ENCODE results near the gene MED20.
A peak's percentile ranks its signal among the peaks of the same experiment; 100 is the strongest.

The MED20 gene

DNA sequence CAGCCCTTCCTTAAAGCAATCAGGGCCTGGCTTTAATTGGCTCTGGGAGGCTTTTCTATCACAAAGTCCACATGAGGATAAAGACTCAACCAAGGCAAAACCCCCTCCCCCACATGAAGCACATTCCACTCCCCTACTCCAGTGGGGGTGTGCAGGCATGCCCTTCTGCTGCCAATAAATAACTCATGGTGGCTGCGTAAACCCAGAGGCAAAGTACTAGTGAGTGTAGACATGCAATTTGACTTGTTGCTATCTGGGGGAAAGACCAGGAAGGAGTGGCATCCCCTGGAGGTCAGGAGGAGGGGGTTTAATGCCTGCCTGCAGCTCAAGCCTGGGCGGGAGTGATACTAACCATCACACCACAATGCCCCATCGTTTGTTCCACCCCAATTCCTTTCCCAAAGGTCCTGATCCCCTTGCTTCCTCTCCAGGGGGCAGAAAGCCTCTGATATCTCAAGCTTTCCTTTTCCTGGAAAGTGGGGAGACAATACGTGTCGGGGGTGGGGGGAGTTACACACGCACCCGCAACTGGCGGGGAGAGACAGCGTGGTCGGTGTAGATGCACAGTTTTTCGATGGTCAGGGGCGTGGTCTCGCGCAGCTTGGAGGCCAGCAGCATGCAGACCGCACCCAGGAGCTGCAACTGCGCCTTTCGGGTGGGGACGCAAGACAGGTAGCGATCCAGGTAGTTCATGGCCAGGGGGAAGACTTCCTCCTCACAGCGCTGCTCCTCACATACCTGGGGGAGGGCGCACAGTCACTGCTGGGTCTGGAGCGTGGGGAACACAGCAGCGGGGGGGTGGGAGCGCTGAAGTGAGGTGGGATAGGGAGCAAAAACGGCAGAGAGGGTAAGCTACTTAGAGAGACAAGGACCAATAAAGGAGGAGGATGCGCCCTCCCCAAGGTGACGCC lies 19.2 kb upstream of the MED20 start:
- Histone ChIP-seq H3K27me3 (ENCODE audit: control insufficient read depth, insufficient read depth, low read length) (no peaks in the 10 kb centered on the region), H3K9me3 (ENCODE audit: control insufficient read depth, insufficient read depth, low read length) (no peaks in the 10 kb centered on the region), H3K4me1 (ENCODE audit: control insufficient read depth, insufficient read depth, low read length) (peaks cover 14% of the 10 kb centered on the region), H3K36me3 (ENCODE audit: control insufficient read depth, insufficient read depth, low read length) (peaks cover 4% of the 10 kb centered on the region; the same call in 1 of the 2 replicates), H3K27ac (ENCODE audit: low read length) (no peak overlapping the region), H3K4me3 (ENCODE audit: low read length) (peak overlapping the region; percentile 71; the same call in 1 of the 2 replicates)
- no CpG with 5 or more reads among the region's 27 CpGs for WGBS (ENCODE audit: insufficient coverage, insufficient read length)
- DNase-seq (ENCODE audit: low read depth, low spot score): no peak

DNA sequence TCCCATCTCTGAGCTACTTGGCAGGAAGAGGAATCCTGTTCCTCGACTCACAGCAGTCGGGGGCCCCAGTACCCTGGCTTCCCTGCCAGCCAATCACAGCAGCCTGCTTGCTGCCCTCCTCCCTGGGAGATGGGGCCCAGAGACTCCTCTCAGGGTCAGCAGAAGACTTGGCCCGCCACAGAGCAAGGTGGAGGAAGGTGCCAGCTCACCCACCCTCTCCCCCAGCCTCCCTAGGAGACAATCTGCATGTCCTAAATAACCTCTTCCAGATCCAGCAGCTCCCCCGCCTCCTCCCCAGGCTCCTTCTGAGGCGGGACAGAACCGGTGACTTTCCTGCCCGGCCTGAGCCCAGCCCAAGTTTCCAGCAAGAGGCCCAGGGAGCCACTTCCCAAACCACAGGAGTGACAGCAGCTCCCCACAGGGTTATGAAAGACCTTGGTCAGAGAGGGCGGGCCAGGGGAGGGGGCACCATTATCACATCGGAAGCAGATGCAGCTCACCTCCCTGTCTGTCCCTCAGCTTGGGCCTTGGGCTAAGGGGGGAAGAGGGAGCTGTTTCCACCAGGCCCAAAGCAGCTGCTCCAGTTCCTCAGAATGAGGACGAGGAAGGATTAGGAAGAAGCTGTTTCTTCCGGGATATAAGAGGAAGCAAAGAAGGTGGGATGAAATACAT lies 18.4 kb upstream of the MED20 start:
- H3K36me3 ChIP-seq (ENCODE audit: control insufficient read depth, insufficient read depth, low read length): peaks cover 4% of the 10 kb centered on the region; the same call in 1 of the 2 replicates
- H3K27ac ChIP-seq (ENCODE audit: low read length): no peak overlapping the region
- WGBS (ENCODE audit: insufficient coverage, insufficient read length): no CpG with 5 or more reads among the region's 11 CpGs
- no peaks in the 10 kb centered on the region for H3K27me3 ChIP-seq (ENCODE audit: control insufficient read depth, insufficient read depth, low read length)
- H3K9me3 ChIP-seq (ENCODE audit: control insufficient read depth, insufficient read depth, low read length): no peaks in the 10 kb centered on the region
- DNase-seq (ENCODE audit: low read depth, low spot score): no peak
- H3K4me1 ChIP-seq (ENCODE audit: control insufficient read depth, insufficient read depth, low read length): peaks cover 14% of the 10 kb centered on the region
- no peak overlapping the region for H3K4me3 ChIP-seq (ENCODE audit: low read length)

DNA sequence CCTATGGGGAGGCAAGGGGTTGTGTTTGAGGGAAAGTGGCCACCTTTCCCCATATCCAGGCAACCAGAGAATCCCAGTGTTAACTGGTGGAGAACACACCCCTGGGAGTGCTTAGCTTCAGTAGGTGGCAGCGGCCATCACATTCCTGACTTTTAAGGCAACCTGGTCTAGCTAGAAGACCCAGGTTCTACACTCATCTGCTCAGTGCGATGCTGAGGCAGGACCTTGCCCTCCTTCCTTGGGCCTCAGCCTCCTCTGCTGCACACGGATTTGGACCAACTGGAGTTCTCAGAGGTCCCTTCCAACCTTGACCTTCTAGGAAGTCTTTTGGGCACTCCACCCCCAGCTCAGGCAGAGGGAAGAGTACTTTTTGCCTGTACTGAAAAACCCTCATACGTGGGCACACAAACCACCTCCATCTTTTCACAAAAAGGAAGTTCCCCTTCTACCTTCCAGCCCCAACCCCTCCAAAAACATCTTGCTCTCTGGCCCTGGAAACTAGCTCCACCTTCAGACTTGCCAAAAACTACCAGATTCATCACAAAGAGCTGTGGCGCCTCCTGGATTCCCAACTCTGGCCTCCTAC lies 17.7 kb upstream of the MED20 start:
- Histone ChIP-seq H3K4me1 (ENCODE audit: control insufficient read depth, insufficient read depth, low read length) (peaks cover 14% of the 10 kb centered on the region), H3K36me3 (ENCODE audit: control insufficient read depth, insufficient read depth, low read length) (peaks cover 4% of the 10 kb centered on the region; the same call in 1 of the 2 replicates), H3K27ac (ENCODE audit: low read length) (no peak overlapping the region), H3K9me3 (ENCODE audit: control insufficient read depth, insufficient read depth, low read length) (no peaks in the 10 kb centered on the region), H3K27me3 (ENCODE audit: control insufficient read depth, insufficient read depth, low read length) (no peaks in the 10 kb centered on the region), H3K4me3 (ENCODE audit: low read length) (no peak overlapping the region)
- DNase-seq (ENCODE audit: low read depth, low spot score): no peak
- no CpG with 5 or more reads among the region's 5 CpGs for WGBS (ENCODE audit: insufficient coverage, insufficient read length)

DNA sequence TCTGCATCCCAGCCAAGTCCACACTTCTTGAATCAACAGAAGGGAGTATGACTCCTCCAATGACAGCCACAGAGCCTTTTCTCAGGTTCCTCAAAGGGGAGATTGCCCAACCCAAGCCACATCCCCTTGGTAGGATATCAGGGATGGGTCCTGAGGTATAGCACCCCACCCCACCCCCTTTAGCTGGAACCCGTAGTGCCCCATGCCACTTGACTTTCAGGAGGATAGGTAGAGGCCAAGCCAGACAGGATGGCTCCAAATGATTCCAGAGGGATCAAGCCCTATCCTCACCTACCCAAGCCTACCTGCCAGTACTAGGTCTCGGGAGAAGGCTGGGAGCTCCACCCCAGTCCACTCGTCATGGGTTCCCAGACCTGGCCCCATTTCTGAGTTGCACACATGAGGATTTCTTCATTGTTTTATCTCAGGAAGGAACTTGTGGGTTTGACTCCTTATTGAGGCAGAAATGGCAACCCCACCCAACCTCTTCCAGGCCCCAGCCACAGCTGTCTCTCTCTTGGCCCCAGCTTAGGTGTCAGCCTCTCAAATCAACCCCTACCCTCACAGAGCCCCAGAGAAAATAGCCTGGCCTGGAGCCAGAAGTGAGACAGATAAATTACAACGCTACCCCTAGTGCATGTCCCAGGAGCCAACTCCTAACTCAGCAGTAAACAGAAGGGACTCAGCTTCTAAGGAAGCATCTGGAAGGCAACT lies 17.1 kb upstream of the MED20 start:
- no CpG with 5 or more reads among the region's 4 CpGs for WGBS (ENCODE audit: insufficient coverage, insufficient read length)
- Histone ChIP-seq H3K27me3 (ENCODE audit: control insufficient read depth, insufficient read depth, low read length) (no peaks in the 10 kb centered on the region), H3K4me3 (ENCODE audit: low read length) (no peak overlapping the region), H3K36me3 (ENCODE audit: control insufficient read depth, insufficient read depth, low read length) (peaks cover 6% of the 10 kb centered on the region), H3K27ac (ENCODE audit: low read length) (no peak overlapping the region), H3K4me1 (ENCODE audit: control insufficient read depth, insufficient read depth, low read length) (peaks cover 14% of the 10 kb centered on the region), H3K9me3 (ENCODE audit: control insufficient read depth, insufficient read depth, low read length) (no peaks in the 10 kb centered on the region)
- DNase-seq (ENCODE audit: low read depth, low spot score): no peak

DNA sequence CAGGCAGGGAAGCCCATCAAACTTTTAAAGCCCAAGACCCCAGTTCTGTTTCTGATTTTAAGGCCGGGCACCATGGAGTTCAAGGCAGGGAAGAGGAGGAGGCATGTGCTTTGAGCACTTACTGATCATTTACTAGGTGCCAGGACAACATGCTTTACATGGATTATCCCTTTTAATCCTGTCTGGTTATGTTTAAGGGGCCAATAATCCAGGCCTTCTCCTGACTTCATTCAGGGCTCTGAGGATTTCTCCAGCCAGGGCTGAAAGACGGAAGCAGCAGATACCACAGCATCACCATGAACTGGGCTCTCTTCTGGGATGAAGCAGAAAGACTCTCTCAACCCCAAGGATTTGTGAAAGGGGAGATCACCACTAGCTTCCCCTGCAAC lies 16.5 kb upstream of the MED20 start:
- no peak overlapping the region for H3K27ac ChIP-seq (ENCODE audit: low read length)
- peaks cover 11% of the 10 kb centered on the region for H3K36me3 ChIP-seq (ENCODE audit: control insufficient read depth, insufficient read depth, low read length)
- H3K9me3 ChIP-seq (ENCODE audit: control insufficient read depth, insufficient read depth, low read length): no peaks in the 10 kb centered on the region
- no peak for DNase-seq (ENCODE audit: low read depth, low spot score)
- WGBS (ENCODE audit: insufficient coverage, insufficient read length): no CpG with 5 or more reads among the region's 2 CpGs
- H3K4me1 ChIP-seq (ENCODE audit: control insufficient read depth, insufficient read depth, low read length): peaks cover 14% of the 10 kb centered on the region
- no peaks in the 10 kb centered on the region for H3K27me3 ChIP-seq (ENCODE audit: control insufficient read depth, insufficient read depth, low read length)
- no peak overlapping the region for H3K4me3 ChIP-seq (ENCODE audit: low read length)

DNA sequence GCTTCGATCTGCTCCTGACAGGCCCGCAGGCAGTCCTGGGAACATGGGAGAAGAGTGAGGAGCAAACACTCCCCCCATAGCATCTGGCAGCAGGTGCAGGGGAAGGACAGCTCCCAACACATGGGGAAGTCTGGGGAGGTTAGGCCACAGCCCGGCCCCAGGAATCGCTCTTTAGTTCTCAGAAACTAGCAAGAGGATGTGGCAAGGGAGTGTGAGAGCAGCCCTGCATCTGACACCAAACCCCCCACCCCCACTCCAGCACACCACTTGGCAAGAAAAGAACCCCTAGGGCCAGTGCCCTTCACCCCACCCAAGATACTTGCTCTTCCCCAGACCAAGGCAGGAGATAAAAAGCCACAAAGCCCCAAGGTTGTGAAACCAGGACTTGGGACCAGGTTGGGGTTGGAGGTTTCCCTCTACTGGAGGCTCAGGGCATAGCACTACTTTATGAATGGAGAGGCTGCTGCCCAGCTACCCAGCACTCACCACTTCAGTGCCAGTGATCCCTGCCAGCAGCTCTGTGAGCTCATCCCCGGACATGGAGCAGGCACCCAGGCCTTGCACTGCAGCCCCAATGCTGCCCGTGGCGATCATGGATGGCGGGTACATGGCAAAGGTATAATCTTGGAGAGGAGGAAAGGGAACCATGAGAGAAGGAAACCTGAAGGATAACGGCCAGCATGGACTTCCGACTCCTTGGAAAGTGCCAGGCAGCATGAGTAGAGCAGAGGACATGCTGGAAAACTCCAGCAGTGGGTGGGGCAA lies 15.3 kb upstream of the MED20 start:
- Histone ChIP-seq H3K27ac (ENCODE audit: low read length) (no peak overlapping the region), H3K4me1 (ENCODE audit: control insufficient read depth, insufficient read depth, low read length) (peaks cover 11% of the 10 kb centered on the region), H3K27me3 (ENCODE audit: control insufficient read depth, insufficient read depth, low read length) (no peaks in the 10 kb centered on the region), H3K36me3 (ENCODE audit: control insufficient read depth, insufficient read depth, low read length) (peaks cover 22% of the 10 kb centered on the region), H3K4me3 (ENCODE audit: low read length) (no peak overlapping the region), H3K9me3 (ENCODE audit: control insufficient read depth, insufficient read depth, low read length) (no peaks in the 10 kb centered on the region)
- DNase-seq (ENCODE audit: low read depth, low spot score): no peak
- no CpG with 5 or more reads among the region's 10 CpGs for WGBS (ENCODE audit: insufficient coverage, insufficient read length)

DNA sequence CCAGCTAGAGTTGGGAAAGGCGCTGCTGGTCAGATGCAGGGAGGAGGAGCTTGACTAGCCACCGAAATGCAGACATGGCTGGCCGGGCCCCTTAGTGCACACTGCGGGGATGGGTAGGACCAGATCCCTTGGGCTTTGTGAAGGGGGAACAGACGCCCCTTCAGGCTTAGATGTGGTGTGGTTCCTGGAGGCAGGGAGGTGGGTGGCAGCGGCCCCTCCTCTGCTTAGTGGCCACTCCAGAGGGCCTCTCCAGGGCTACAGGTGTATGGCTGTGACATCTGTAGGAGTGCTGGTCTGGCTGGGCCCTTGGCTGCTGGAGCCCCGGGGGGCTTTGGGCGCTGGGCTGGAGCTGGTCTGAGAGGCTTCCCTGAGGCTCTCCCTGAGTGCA lies 14.7 kb upstream of the MED20 start:
- Histone ChIP-seq H3K9me3 (ENCODE audit: control insufficient read depth, insufficient read depth, low read length) (no peaks in the 10 kb centered on the region), H3K36me3 (ENCODE audit: control insufficient read depth, insufficient read depth, low read length) (peaks cover 27% of the 10 kb centered on the region), H3K27me3 (ENCODE audit: control insufficient read depth, insufficient read depth, low read length) (no peaks in the 10 kb centered on the region), H3K27ac (ENCODE audit: low read length) (no peak overlapping the region), H3K4me1 (ENCODE audit: control insufficient read depth, insufficient read depth, low read length) (peaks cover 11% of the 10 kb centered on the region), H3K4me3 (ENCODE audit: low read length) (no peak overlapping the region)
- DNase-seq (ENCODE audit: low read depth, low spot score): no peak
- WGBS (ENCODE audit: insufficient coverage, insufficient read length): no CpG with 5 or more reads among the region's 8 CpGs

DNA sequence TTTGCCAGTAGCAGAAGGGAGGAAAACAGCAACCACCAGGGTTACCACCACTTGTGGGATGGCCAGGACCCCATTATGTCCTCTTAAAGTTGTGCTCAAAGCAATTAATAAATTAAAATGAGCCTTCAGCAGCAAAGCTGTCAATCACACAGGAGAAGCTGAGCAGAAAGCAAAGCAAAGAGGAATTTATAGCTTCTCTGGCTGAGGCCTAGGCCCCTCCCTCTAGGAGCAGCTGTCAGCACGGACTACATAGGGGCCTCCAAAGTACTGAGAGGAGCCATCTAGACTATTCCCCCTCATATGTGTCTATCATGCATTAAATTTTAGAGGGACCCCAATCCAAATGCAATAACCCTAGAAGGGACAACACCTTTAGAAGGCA lies 14.2 kb upstream of the MED20 start:
- peaks cover 10% of the 10 kb centered on the region for H3K4me1 ChIP-seq (ENCODE audit: control insufficient read depth, insufficient read depth, low read length)
- no CpG with 5 or more reads among the region's 1 CpG for WGBS (ENCODE audit: insufficient coverage, insufficient read length)
- no peaks in the 10 kb centered on the region for H3K27me3 ChIP-seq (ENCODE audit: control insufficient read depth, insufficient read depth, low read length)
- H3K27ac ChIP-seq (ENCODE audit: low read length): no peak overlapping the region
- H3K9me3 ChIP-seq (ENCODE audit: control insufficient read depth, insufficient read depth, low read length): no peaks in the 10 kb centered on the region
- H3K4me3 ChIP-seq (ENCODE audit: low read length): no peak overlapping the region
- peaks cover 32% of the 10 kb centered on the region for H3K36me3 ChIP-seq (ENCODE audit: control insufficient read depth, insufficient read depth, low read length)
- DNase-seq (ENCODE audit: low read depth, low spot score): no peak

DNA sequence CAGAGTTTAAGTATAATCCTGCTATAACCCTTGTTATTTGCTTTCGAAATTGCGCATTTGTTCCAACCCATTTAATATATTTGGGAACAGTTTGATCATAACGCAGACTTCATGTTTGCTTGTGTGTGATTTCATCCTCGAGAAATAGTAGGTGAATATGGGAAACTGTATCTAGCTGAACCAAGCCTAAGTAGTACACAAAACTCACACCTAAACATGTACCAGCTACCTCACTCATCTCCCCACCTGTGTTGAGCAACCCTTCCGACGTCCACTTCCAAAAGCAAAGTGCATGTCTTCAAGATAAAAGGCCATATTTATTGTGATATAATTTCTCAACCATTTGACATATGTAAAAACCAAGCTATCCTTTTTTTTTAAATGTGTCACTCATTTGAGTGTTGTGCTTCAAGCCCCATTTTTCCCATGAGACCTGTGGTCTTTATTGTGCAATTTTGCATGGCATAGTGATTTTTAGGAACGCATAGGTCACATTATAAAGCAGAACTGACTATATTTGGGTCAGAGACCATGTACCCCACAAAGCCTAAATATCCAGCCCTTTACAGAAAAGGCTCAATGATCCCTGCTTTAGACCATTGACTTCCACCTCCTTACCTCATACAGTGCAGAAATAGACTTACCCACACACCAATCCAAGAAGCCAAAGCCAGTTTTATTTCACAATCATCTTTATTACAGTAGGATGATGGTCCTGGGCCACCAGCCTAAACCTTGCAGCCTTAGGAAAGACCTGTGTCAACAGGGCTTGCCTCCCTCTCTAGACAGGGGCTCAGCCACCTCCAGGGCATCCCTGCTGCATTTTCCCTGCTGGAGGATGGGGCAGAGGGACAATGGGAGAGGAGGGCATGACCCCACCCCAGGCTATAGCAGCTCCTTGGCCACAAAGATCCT lies 13.6 kb upstream of the MED20 start:
- no CpG with 5 or more reads among the region's 7 CpGs for WGBS (ENCODE audit: insufficient coverage, insufficient read length)
- Histone ChIP-seq H3K36me3 (ENCODE audit: control insufficient read depth, insufficient read depth, low read length) (peaks cover 37% of the 10 kb centered on the region), H3K4me1 (ENCODE audit: control insufficient read depth, insufficient read depth, low read length) (peaks cover 4% of the 10 kb centered on the region)

More for the DNA sequence above, 13.6 kb upstream of the MED20 start:
- DNase-seq (ENCODE audit: low read depth, low spot score): no peak
- Histone ChIP-seq H3K9me3 (ENCODE audit: control insufficient read depth, insufficient read depth, low read length) (no peaks in the 10 kb centered on the region), H3K27me3 (ENCODE audit: control insufficient read depth, insufficient read depth, low read length) (no peaks in the 10 kb centered on the region), H3K27ac (ENCODE audit: low read length) (no peak overlapping the region), H3K4me3 (ENCODE audit: low read length) (no peak overlapping the region)

Data from iPS DF 6.9 (cell line).